Heart right ventricle (tissue), 16 donors: ENCODE data around the gene PPM1N. TPM values are rescaled to one million over a fixed set of nuclear protein-coding genes. Genes with fewer than 3 reads are reported as not detected.

ENCODE experiments used
- ATAC-seq, 8 donors: fragments of 200-7000 bp; cut with Tn5 transposase; one replicate each; pipeline ENCODE4 v1.9.1; 2020; ENCODE audit warnings: mild to moderate bottlenecking in 8 of 8, moderate library complexity in 8 of 8, moderate number of reproducible peaks in 1 of 8
- DNase-seq, 2 donors: peaks; one replicate each; pipeline ENCODE4 v3.0.0-alpha.2; 2020
- H3K27ac ChIP-seq, 10 donors: fragments of 200-600 bp; sonication (generic) in 2 of 10; one replicate each; pipeline versions ENCODE4 v1.5.0 to v1.8.0; 2020 to 2022; ENCODE audit warnings: mild to moderate bottlenecking in 3 of 10
- H3K27me3 ChIP-seq, 7 donors: fragments of 200-600 bp; one replicate each; pipeline ENCODE4 v1.8.0; 2021 to 2022; ENCODE audit warnings: mild to moderate bottlenecking in 2 of 7
- H3K36me3 ChIP-seq, 9 donors: fragments of 200-600 bp; sonication (generic) in 1 of 9; one replicate each; pipeline versions ENCODE4 v1.5.0 to v1.8.0; 2020 to 2022; ENCODE audit warnings: mild to moderate bottlenecking in 2 of 9
- H3K4me1 ChIP-seq, 9 donors: fragments of 200-600 bp; sonication (generic) in 1 of 9; one replicate each; pipeline versions ENCODE4 v1.5.0 to v1.8.0; 2020 to 2022; ENCODE audit warnings: mild to moderate bottlenecking in 4 of 9
- H3K4me3 ChIP-seq, 10 donors: fragments of 200-600 bp; sonication (generic) in 2 of 10; one replicate each; pipeline versions ENCODE4 v1.5.0 to v1.8.0; 2020 to 2022; ENCODE audit warnings: mild to moderate bottlenecking in 7 of 10, moderate library complexity in 2 of 10
- H3K9me3 ChIP-seq, 11 donors: fragments of 200-600 bp in 10 of 11; sonication (generic) in 2 of 11; one replicate each; pipeline versions ENCODE4 v1.5.0 to v1.8.0; 2013 to 2022; ENCODE audit warnings: mild to moderate bottlenecking in 2 of 11, control low read depth in 1 of 11, moderate library complexity in 1 of 11
- WGBS, 2 donors: extraction: QIAGEN DNeasy Blood & Tissue Kit; methylation state at CpG; one replicate each; pipeline ENCODE4 v1.1.7; 2013; ENCODE audit warnings: inconsistent platforms in 1 of 2; 5-methylcytosine and 5-hydroxymethylcytosine counted together
- intact Hi-C, 10 donors: fragments of 100-400 bp; cut with DNase I; formaldehyde crosslinking; loops; one replicate each; pipeline versions ENCODE4 v1.11.1 to v1.14.2; 2022
- polyA plus RNA-seq, 2 donors: library from polyadenylated mRNA; stranded (reverse); fragments of 200-250 nt; gene quantifications; one replicate each; pipeline ENCODE4 v1.2.3, GENCODE V29; 2013
- total RNA-seq, 10 donors: library from RNA; stranded (reverse); fragmentation: NEBNext Ultra II Directional in 3 of 10; extraction: Animal tissue kit (Norgen Biotek cat#: 25700) in 3 of 10; gene quantifications; one replicate each; pipeline versions ENCODE4 v1.2.1 to v1.2.4, GENCODE V29; 2021 to 2023
- TF ChIP-seq, protein P1 (sequence below), 9 donors: fragments of 200-600 bp; sonication (generic) in 2 of 9; IDR thresholded peaks; one replicate each; pipeline versions ENCODE4 v1.5.0 to v1.8.0; 2021 to 2022; ENCODE audit warnings: antibody characterized with exemption in 9 of 9, mild to moderate bottlenecking in 5 of 9, moderate library complexity in 1 of 9
- donor health status: Arrhythmogenic right ventricular cardiomyopathy.
- donor health status: ischemic (EF 13 %, LVEDD 7.1; RV severe dilation, severe dysfunction).
- donor health status: healthy with polysubstance abuse.
- donor health status: DM: no; HTN: yes; CAD: no.
- donor health status: DM: no; HTN: no; CAD: no.
- donor health status: ischemic (EF 25% LVEDD 6.9; RV normal size, moderate dysfunction).
- donor health status: ischemic (EF 25% LVEDD 5.7; RV mildly dilated, moderate dysfunction).
- donor health status: healthy.
- donor health status: DM: yes; HTN: yes; CAD: no.
- donor health status: Ischemic cardiomyopathy.
- donor health status: ischemic (EF 35%, LVEDD 5.7; RV mildly dilated, moderate dysfunction).
- donor health status: nonischemic (EF 11% LVEDD 7.7; RV severe dilation, severe dysfunction).
- donor health status: DM: yes; HTN: yes; CAD: no.
- donor health status: PGD.
- donor health status: ischemic (EF 29% LVEDD 5.4; RV normal size, mild dysfunction).
- donor health status: nonischemic (EF 23%, LVEDD 6.1; RV moderate dilation, normal function).

Gene PPM1N
- total and polyA plus RNA-seq, 12 donors = 0.32 to 3.6 (median 0.57) TPM; not detected in 5

- peak overlapping the region; percentile 76 to 100 (median 97) for H3K4me3 ChIP-seq
- H3K27me3 ChIP-seq = no peaks in the 10 kb centered on the region
- peak overlapping the region; percentile 76 to 99 (median 97) for H3K27ac ChIP-seq
- DNase-seq (peak; percentile 95), ATAC-seq (peak; percentile 78 to 88 (median 83))
- no peaks in the 10 kb centered on the region for H3K9me3 ChIP-seq
- H3K36me3 ChIP-seq = peaks cover 0 to 8% (median 0%) of the 10 kb centered on the region in 9 donors
- TF ChIP-seq, protein P1, sequence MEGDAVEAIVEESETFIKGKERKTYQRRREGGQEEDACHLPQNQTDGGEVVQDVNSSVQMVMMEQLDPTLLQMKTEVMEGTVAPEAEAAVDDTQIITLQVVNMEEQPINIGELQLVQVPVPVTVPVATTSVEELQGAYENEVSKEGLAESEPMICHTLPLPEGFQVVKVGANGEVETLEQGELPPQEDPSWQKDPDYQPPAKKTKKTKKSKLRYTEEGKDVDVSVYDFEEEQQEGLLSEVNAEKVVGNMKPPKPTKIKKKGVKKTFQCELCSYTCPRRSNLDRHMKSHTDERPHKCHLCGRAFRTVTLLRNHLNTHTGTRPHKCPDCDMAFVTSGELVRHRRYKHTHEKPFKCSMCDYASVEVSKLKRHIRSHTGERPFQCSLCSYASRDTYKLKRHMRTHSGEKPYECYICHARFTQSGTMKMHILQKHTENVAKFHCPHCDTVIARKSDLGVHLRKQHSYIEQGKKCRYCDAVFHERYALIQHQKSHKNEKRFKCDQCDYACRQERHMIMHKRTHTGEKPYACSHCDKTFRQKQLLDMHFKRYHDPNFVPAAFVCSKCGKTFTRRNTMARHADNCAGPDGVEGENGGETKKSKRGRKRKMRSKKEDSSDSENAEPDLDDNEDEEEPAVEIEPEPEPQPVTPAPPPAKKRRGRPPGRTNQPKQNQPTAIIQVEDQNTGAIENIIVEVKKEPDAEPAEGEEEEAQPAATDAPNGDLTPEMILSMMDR (IDR thresholded peaks at IDR 0.05) = peak in 8 of 9 donors; percentile 27 to 76 (median 54)
- WGBS, 2 donors = 1 to 2% methylated on average over 36 to 47 of the region's 47 CpGs
- peaks cover 0 to 48% (median 21%) of the 10 kb centered on the region in 9 donors for H3K4me1 ChIP-seq
- intact Hi-C loops = loop anchor here in 2 of 10 donors (5.0 kb wide), 2 partner anchors 66 to 71 kb away; no protein-coding TSS in a partner anchor
Measured at GRCh38 chr19:45506246-45506988, 8.2 kb downstream of the PPM1N start.

DNA sequence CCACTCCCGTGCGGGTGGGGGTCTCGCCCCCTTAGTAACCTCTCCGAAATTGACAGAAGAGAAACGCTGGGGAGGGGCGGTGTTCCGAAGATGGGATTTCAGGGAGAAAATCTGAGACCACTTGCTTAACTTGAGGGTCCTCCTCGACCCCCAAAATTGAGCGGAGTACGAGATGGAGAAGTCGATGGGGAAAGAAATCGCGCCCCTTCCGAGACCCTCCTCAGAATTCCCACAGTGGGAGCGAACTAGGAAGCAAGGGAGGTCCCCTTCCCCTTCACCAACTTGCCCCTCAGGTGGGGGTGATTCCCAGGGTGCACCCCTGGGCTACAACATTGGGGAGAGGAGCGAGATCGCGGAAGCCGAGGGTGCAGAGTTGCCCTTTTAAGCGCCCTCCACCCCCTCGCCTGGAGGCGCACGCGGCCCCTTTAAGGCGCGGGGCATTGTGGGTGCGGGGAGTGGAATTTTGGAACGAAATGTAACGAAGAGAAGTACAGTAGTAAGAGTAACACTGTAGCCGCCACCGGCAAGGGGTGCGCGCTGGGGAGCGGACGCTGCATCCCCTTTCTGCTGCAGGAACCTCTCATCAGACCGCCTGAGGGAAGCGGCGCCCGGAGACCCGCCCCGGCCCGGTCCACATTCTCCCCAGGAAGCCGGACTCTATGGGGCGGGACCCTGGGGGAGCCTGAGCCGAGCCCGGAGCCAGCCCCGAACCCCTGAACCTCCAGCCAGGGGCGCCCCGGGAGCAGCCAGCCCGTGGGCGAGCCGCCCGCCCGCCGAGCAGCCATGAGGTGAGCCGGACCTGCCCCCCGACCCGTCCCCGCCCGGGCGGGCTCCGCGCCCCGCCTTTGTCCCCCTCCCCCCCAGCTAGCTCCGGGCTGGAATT lies 9.0 kb downstream of the PPM1N start, which contains the start of gene VASP:
Gene VASP, plus strand, starts transcription at position 491 of the 883 bp plus-strand sequence. Its CDS starts 293 bp downstream, at position 784.
- WGBS, 2 donors = 0 to 1% methylated on average over 64 to 65 of the region's 65 CpGs
- H3K4me3 ChIP-seq = peak within 1 kb of the TSS; percentile 76 to 100 (median 97)
- no peaks in the 10 kb centered on the region for H3K27me3 ChIP-seq
- DNase-seq (peak; percentile 84 to 89), ATAC-seq (peak; percentile 74 to 86 (median 84))
- H3K9me3 ChIP-seq = no peaks in the 10 kb centered on the region
- peaks cover 0 to 51% (median 28%) of the 10 kb centered on the region in 9 donors for H3K4me1 ChIP-seq
- TF ChIP-seq, protein P1 (IDR thresholded peaks at IDR 0.05) = no peak
- intact Hi-C loops = loop anchor here in 2 of 10 donors (5.0 kb wide), 2 partner anchors 65 to 70 kb away; no protein-coding TSS in a partner anchor
- H3K27ac ChIP-seq = peak within 1 kb of the TSS; percentile 76 to 99 (median 97)
- H3K36me3 ChIP-seq = peaks cover 0 to 15% (median 0%) of the 10 kb centered on the region in 9 donors

GRCh38 chr19:45507872-45508416 lies 9.7 kb downstream of the PPM1N start:
- TF ChIP-seq, protein P1 (IDR thresholded peaks at IDR 0.05) = no peak
- peak overlapping the region; percentile 76 to 99 (median 97) for H3K27ac ChIP-seq
- no peaks in the 10 kb centered on the region for H3K27me3 ChIP-seq
- intact Hi-C loops = loop anchor here in 2 of 10 donors (5.0 kb wide), 2 partner anchors 64 to 69 kb away; no protein-coding TSS in a partner anchor
- 0% methylated on average over 22 of the region's 22 CpGs for WGBS, 2 donors
- ATAC-seq = no peak
- peaks cover 0 to 51% (median 34%) of the 10 kb centered on the region in 9 donors for H3K4me1 ChIP-seq
- H3K9me3 ChIP-seq = no peaks in the 10 kb centered on the region
- H3K4me3 ChIP-seq = peak overlapping the region; percentile 76 to 100 (median 97)
- peaks cover 0 to 15% (median 0%) of the 10 kb centered on the region in 9 donors for H3K36me3 ChIP-seq
- no peak for DNase-seq
